H1 (cell line): ENCODE results near the gene SBSN. TPM values are rescaled to one million over a fixed set of nuclear protein-coding genes. Genes with fewer than 3 reads are reported as not detected.

Source experiments
- polyA plus RNA-seq, 7 experiments: library from polyadenylated mRNA; depleted of rRNA in 3 of 7; stranded (reverse) in 5 of 7; unstranded in 2 of 7; fragments of >200 nt in 5 of 7; fragments of 200-250 nt in 2 of 7; gene quantifications; 1 replicate in 5 of 7; 2 replicates in 1 of 7; 4 replicates in 1 of 7; pipeline versions ENCODE4 v1.2.1 to v1.2.3, GENCODE V29; 2011 to 2013; ENCODE audit warnings: missing spikeins in 2 of 7, mixed read lengths in 2 of 7
- total RNA-seq: library from RNA; stranded (reverse); fragmentation: NEBNext Ultra II Directional; extraction: Animal tissue kit (Norgen Biotek cat#: 25700); gene quantifications from 2 replicates; pipeline ENCODE4 v1.2.1, GENCODE V29; 2021
- TF ChIP-seq, protein P1 (sequence below), 3 experiments: IDR thresholded peaks; 1 replicate in 2 of 3; 2 replicates in 1 of 3; pipeline versions ENCODE4 v1.5.1 to v1.6.1; 2011; ENCODE audit warnings: low read length in 3 of 3, mild to moderate bottlenecking in 3 of 3, inconsistent platforms in 2 of 3, low read depth in 1 of 3, moderate library complexity in 1 of 3; ENCODE audit not compliant: insufficient read depth in 1 of 3; ENCODE audit errors: control extremely low read depth in 1 of 3

Gene SBSN
- total and polyA plus RNA-seq, 2 of the 8 experiments (the other 6 are each of a cell fraction or from before 2014, with no cell fraction given), result not detected

DNA sequence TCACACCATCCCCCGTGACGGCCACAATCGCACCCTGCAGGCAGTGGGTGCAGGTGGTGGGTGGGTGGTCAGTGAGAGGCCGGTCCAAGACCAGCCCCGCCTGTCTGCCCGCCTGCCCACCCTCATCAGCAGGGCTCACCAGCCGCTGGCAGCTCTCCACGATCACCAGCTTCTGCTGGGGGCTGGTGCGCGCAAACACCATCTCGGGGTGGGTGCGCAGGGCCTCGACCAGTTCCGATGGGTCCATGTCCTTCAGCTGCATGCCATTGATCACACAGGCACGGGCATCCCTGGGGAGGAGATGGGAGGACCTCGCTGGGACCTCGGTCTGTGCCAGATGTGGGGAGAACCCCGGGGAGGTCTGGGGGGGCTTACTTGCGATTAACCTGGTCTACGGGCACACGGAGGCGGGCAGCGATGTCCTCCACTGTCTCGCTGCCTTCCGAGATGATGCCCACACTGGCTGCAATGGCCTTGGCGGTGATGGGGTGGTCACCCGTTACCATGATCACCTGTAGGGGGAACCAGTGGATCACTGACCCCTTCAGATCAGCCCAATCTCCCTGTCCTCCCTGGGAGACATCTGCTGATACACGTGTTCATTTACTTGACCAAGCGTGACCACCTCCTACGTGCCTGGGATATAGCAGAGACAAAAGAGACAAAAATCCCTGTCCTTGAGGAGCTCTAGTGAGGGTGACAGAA, 27.3 kb upstream of the SBSN start (continued):
- TF ChIP-seq, protein P1, sequence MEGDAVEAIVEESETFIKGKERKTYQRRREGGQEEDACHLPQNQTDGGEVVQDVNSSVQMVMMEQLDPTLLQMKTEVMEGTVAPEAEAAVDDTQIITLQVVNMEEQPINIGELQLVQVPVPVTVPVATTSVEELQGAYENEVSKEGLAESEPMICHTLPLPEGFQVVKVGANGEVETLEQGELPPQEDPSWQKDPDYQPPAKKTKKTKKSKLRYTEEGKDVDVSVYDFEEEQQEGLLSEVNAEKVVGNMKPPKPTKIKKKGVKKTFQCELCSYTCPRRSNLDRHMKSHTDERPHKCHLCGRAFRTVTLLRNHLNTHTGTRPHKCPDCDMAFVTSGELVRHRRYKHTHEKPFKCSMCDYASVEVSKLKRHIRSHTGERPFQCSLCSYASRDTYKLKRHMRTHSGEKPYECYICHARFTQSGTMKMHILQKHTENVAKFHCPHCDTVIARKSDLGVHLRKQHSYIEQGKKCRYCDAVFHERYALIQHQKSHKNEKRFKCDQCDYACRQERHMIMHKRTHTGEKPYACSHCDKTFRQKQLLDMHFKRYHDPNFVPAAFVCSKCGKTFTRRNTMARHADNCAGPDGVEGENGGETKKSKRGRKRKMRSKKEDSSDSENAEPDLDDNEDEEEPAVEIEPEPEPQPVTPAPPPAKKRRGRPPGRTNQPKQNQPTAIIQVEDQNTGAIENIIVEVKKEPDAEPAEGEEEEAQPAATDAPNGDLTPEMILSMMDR (IDR thresholded peaks at IDR 0.05; ENCODE audit: control extremely low read depth in 1 of 3, insufficient read depth in 1 of 3, low read depth in 1 of 3, low read length in 3 of 3), result peak; percentile 70 to 91 (median 85)
- TF ChIP-seq, all 59 proteins: peak for 7
